NCI-H446 (cell line): ENCODE measurements around the gene RAB30.
A peak's percentile ranks its signal among the peaks of the same experiment; 100 is the strongest.

Experiments used
- DNase-seq, 2 experiments: peaks; one replicate each; lab custom pipeline; 2025; lab: John Stamatoyannopoulos, UW

RAB30 gene, protein sequence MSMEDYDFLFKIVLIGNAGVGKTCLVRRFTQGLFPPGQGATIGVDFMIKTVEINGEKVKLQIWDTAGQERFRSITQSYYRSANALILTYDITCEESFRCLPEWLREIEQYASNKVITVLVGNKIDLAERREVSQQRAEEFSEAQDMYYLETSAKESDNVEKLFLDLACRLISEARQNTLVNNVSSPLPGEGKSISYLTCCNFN

DNA sequence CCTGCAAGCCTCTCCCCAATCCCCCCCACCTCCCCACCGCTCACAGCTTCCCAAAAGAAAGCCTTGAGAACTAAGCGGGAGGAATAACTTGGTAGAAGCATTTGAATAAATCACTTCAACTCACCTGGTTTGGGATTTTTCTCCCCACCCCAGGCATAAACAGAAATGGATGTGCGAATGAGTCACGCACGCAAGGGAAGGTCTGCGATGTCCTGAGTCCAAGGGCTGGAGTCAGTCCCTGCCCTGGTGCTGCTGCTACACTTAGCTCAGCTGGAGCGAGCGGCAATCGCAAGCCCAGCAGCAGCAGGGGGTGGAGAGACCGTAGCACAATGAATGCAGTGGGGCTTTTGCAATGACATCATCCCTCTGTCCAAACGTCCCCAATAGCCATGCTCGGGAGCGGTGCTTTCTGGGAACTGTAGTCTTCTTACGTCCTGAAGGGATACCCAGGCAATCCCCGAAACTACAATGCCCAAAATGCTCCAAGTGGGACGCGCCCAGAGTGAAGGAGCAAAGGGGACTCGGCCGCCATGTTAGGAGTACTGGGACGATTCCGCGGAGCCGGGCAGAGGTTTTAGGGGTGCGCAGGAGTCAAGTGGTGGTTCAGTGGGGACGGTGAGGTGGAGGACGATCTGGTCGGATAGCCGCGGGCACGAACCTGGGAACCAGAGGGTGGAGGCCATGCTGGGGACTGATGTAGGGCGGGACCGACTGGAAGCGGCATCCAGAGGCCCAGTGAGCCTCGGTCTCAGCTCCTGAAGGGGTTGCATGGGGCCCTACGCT, at the start of gene RAB30:
TSS of gene RAB30 (minus strand) at position 331 of the 783 bp plus-strand sequence. CDS start 74,581 bp downstream, outside the sequence.
- DNase-seq, result peak; percentile 99 to 100

DNA sequence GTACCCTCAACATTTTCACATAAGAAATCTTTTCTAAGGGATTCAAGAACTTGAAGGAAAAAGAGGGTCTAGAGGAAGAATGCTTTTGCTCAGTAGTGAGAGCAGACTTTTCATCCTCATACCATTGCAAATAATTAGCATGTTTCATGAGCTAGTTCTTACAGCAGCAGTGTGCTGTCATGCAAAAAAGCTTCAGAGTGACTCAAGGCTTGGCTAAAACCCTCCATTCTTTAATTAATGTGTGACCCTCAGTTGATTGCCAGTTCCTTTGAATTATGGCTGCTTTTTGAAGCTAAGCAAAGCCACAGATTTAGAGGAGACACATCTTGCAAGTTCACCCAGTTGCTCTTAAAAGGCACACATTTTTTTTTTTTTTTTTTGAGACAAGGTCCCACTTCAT, 48.6 kb upstream of the RAB30 start:
- no peak for DNase-seq

DNA sequence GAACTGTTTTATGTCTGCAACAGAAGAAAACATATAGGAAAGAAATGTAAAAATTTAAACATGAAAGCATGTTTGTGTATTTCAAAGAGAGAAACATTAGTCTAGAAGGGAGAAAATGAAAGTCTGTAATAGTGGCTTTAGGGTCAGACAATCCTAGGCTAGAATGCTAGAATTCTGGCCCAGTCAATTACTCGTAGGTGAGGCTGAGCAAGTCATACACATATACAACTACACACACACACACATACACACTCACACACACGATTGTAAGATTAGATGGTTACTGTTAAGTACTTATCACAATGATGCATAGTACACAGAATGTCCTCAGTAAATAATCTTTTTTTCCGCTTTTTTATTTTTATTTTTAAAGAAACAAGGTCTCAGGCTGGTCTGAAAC, 47.5 kb upstream of the RAB30 start:
- DNase-seq, result no peak

DNA sequence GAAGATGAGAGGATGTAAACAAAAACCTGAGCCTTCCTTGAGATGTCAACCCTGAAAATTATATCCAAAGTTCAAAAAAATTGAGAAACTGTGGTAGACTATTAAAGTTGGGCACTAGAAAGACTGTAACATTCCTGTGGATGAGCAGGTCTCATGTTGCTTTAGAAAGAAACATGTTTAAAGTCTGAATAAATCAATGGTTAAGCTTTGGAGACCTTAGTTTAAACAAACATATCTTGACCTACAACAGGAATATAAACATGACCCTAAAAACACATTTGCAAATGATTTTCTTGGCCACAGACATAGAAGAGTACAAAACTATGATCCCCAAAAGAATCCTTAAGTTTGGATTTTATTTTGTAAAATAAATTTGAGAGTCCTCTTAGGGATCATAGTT, 47.1 kb upstream of the RAB30 start:
- no peak for DNase-seq

DNA sequence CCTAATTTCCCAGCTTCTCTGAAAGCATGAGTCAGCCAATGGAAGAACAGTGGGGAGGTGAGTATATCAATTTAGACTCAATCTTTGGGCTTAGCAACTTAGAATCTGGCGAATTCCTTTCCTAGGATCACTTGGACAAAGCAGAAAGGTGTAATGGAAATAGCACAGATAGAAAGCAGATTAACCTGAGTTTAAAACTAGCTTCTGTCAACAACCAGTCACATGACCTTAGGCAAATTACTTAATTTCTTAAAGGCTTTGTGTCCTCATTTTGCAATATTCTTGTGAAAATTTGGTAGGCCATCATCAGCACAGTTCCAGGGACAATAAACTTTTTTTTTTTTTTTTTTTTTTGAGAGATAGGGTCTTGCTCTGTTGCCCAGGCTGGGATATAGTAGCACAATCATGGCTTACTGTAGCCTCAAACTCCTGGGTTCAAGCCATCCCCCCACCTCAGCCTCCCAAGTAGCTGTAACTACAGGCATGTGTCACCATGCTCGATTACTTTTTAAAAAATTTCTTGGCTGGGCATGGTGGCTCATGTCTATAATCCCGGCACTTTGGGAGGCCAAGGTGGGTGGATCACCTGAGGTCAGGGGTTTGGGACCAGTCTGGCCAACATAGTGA, 44.4 kb upstream of the RAB30 start:
- no peak for DNase-seq

DNA sequence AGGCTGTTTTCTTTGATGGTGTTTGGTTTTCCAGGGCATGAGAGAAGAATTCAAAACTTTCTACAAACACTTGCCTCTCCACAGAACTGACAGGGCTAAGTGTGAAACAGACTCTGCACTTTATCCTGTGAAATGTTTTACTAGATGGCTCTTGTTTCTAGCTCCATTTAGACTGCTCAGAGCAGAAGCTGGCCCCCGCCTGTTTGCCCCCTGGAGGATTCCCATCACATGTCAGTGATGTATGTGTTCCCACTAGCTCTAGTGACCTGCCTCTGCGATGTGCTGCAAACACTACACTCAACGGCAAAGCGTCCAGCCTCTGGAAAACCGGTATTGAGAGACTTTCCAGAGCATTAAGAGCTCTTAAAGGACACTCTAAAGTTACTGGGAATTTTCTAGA, 43.9 kb upstream of the RAB30 start:
- DNase-seq, result no peak

DNA sequence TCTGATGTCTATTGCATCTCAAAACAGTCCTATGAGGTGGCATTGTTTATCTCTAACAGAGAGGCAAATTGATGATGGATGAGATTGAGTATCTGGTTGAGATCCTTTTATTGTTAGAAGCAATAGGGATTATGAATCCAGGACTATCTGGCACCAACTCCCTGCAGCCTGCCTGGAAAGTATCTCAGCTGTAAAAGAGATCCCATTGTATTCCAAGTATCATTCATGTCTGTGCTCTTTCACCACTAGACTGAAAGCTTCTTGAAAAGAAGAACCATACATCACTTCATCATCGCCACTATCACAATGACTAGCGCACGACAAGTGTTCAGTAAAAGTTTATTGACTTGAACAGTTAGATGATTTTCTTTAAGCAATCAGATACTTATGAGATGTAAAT, 43.3 kb upstream of the RAB30 start:
- no peak for DNase-seq

DNA sequence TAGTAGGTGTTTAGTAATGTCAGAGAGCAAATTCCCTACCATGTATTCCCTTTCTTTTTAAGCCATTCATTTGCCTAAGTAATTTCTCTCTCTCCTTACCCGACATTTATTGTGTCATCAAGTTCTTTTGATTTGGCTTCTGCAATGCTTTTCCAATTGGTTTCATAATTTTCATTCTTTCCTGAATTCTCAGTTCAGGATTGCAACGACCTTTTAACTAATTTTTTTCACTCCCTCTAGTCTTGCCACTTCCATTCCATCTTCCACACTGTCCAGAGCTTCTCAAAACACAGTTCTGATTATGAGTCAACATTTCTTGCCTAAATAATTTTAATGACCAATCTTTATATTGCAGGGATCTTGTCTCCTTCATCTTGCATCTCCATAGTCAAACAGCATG, 41.2 kb upstream of the RAB30 start:
- no peak for DNase-seq

DNA sequence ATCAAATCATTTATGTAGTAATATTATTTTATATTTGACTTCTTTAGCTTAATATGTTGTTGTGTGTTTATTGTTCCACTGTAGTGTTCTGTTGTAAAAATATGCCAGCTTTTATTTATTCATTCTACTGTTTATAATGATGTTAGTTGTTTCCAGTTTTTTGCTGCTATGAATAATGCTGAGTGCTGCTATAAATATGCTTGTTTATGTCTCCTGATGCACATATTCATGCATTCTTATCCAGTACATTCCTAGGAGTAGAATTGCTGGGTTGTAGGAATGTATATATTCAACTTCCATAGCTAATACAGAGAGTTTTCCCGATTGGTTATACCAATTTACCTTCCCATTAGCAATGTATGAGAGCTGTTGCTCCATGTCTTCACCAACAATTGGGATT, 33.5 kb upstream of the RAB30 start:
- no peak for DNase-seq

DNA sequence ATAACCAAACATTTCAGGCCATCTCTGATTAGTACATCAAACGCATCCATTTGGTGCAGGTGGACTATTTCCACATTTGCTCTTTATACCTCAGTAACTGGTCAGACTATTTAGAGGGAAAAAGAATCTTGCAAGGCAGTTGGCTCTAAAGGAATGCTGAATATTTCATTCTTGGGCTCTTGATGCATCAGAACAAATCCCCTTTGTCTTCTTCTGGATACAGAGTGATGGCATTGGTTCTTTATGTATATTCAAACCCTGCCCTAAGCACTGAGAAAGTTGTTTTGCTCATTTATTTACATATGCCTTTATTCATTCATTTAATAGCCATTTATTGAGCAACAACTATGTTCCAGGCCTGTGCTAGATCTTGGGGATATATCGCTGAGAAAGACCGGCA, 31.1 kb upstream of the RAB30 start:
- DNase-seq, result no peak

DNA sequence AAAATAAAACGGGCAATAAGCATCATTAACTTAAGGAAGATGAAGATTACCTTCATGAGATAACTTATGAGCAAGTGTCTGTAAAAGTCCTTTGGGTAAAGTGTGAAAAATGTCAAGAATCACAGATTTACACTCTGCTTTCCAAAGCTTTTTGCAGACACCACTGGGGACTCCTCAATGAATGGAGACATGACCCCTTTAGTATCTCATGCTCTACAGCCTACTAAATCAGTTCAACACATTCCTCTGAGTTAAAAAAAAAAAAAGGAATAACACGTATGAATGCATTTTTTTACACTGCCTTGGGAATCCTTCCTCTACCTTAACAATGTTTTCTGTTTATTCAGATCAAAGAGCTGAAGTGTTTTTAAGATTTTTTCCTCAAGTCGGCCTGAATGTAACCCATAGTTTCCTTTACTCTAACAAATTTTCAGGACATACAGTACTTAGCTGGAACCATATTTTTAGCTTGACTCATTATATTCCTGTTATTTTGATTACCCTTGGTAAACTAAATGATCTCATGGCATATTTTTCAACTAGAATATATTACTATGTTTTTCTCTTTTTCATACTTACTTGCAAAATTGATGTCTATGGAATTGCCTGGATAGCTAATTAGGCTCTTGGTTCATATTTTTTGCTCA, 25.9 kb upstream of the RAB30 start:
- no peak for DNase-seq

DNA sequence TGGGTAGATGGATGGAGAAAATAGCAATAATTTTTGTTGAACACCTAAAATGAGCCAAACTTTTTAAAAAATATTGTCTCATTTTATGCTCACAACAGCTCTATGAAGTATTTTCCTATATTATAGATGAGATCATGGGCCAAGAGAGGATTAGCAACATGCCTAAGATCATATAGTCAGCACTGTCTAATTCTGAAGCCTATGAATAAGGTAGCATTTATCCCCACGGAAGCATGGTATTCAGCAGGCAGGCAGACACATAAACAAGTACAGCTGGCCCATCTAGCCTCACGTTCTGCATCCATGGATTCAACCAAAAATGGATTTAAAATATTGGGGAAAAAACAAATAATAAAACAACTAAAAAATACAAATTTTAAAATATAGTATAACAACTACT, 21.9 kb upstream of the RAB30 start:
- DNase-seq, result no peak

DNA sequence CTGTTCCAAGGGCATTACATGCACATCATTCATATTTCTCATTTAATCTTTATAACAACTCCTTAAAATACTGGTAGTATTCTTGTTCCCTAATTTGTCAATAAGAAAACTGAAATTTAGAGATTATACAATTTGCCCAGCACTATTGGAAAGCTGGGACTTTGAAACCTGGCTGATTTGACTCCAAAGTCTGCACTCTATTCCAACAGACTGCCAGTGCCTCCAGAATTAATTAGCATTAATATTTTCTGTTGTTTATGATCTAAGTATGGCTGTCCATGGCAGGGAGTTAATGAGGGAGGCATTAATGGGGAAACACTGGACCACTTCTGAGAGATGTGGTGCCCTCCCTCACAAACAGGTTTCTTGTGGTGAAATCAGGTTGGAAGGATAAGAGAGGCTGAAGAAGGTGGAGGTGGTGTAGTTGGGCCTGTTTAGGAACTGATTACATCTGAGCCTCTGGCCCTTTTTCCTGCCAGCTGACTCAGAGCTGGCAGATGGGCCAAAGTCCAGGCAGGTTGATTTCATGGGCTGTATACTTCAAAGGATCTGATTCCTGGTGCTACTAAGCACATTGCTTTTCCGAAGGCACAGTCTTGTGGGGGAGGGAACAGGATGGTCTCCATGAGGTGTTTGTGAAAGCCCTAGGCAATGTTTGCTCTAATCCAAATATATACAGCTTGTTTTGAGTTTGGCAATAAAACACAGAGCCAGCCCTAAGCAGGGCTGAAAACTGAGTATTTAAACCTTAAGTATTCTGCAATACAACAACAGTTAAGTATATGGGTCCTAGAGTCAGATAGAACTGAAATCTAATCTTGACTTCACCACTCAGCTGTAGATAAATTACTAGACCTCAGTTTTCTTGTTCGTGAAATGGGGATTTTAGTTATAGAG, 21.0 kb upstream of the RAB30 start:
- DNase-seq, result peak in 1 of 2 experiments; percentile 52

DNA sequence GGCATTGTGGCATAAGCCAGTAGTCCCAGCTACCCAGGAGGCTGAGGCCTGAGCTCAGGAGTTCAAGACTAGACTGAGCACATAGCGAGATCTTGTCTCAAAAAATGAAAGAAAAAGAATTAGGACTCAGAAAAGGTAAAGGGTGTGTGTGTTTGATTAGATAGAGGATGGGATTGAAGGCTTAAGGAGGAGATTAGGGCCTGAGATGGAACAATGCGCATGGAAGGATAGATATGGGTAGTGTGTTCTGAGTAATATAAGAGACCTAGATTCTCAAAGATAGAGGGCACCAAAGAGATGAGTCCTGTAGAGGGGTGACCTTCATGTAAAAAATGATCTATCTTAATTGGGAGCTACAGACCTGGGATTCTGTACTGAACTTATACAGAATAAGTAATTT, 17.3 kb upstream of the RAB30 start:
- DNase-seq, result no peak

DNA sequence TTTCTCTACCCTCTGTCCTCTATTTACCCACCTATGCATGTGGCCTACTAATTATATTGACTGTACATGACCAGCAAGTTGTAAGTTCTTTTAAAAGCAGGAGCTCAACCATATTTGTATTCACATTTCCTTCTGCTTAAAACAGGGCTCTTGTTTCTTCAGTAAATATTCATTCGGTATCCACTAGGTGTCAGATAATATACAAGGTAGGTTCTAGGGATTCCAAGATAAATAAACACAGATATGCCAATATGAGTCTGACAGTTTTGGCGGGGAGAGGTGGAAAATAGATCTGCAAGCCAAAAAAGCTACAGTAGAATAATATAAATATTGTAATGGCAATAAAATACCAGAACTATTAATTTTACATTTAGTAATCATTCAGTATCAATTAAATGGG, 15.3 kb upstream of the RAB30 start:
- peak in 1 of 2 experiments; percentile 13 for DNase-seq

DNA sequence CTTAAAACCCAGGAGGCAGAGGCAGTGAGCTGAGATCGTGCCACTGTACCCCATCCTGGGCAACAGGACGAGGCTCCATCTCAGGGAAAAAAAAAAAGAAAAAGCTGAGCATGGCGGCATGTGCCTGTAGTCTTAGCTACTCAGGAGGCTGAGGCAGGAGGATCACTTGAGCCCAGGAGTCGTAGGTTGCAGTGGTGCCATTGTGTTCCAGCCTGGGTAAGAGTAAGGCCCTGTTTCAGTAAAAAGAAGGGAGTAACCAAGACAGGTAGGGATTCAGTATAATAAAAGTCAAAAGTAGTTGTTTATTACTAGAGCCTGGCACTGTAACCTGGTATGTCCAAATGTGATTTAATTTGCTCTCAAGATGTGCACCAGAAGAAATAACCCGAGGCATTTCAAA, 8.1 kb upstream of the RAB30 start:
- no peak for DNase-seq

DNA sequence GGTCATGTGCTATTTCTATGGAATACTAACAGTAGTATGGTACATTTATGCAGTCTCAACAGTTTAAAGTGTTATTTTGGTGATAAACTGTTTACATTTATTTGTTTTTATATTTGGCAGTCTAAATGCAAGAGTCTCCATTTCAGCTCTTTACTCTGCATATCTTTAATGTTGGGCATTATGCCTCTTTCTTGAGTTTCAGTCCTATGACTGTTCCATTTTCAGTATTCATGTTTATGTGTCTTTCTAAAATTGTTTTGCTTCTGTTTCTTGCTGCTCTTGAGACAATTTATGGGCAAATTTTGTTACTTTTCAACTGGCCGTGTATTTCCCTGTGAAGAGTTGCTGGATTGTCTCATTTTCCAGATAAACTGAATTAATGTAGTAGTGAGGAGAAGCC, 6.6 kb upstream of the RAB30 start:
- DNase-seq, result no peak

DNA sequence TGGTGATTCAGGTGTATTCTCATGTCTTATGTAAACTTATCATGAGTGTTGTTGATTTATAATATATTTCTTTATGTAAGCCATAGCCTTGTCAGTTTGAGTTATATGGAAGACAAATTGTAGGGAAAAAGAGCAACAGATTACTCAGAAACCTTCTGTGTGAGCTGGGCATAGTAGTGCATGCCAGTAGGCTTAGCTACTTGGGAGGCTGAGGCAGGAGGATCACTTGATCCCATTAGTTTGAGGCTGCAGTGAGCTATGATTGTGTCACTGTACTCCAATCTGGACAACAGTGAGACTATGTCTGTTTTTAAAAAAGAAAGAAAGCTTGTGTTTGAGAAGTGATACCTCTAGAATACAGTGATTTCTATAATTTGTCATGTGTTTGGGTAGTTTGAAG, 2.2 kb upstream of the RAB30 start:
- DNase-seq, result no peak

DNA sequence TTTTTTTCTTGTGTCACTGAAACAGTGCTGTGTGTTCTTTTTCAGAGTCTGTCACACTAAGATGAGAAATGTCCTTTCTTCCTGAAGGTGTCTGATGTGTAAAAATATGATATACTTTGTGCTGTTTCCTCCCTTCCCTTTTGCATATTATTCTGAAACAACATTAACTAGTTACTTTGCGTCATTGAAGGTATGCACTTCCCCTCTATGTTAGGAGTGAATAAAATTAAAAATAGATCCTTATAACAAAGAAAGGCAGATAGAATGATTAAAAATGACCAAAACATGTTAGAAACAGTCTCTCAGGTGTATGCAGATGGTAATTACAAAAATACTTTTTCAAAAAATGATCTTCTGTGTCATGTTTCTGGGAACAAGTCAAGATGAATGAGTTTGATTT, 1.6 kb upstream of the RAB30 start:
- DNase-seq, result no peak

DNA sequence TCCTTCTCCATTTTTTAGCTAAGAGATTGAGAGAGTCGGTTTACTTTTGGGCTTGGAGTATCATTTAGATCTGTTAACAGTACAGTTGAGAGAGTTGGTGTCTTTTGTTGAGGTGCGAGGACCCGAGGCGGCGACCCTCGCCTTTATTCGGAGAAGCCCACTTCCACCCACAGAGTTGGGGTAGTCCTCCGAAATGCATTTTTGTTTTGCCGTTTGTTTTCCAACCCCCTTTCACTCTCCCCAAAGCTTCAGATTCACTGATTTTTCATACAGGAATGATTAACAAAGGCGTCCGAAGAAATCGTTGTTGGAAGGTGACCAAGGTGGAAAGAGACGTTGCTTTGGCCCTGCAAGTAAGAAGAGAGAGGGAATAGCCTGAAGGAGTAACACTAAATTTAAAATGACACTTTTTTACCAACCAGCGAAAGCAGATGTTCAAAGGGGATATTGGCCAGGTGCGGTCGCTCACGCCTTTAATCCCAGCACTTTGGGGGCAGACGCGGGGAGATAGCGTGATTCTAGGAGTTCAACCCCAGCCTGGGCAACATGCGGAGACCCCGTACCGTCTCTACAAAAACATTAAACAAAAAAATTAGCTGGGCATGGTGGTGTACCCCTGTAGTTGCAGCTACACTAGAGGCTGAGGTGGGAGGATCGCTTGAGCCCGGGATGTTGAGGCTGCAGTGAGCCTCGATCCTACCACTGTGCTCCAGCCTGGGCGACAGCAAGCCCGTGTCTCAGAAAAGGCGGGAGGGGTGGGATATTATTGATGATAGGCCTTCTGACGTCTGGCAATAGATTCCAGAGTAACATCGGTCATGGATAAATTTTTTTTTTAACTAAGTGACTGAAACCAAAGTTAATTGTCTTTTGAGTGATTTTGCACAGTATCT, 899 bp upstream of the RAB30 start:
- peak in 1 of 2 experiments; percentile 10 for DNase-seq
